Activated CD8-positive, alpha-beta memory T cell treated with anti-CD3 and anti-CD28 coated beads for 24 hours (primary cell): Measurements from ENCODE around the gene CHST8.

Experiments used
- DNase-seq: peaks from one replicate; pipeline ENCODE4 v3.0.0-alpha.2; 2020

The CHST8 gene

GRCh38 chr19:33799476-33799875 is 177.7 kb downstream of the CHST8 start:
- no peak for DNase-seq

- DNase-seq = no peak
Measured at GRCh38 chr19:33800012-33800680, 178.4 kb downstream of the CHST8 start.

GRCh38 chr19:33801411-33801810 is 179.7 kb downstream of the CHST8 start:
- no peak for DNase-seq

DNA sequence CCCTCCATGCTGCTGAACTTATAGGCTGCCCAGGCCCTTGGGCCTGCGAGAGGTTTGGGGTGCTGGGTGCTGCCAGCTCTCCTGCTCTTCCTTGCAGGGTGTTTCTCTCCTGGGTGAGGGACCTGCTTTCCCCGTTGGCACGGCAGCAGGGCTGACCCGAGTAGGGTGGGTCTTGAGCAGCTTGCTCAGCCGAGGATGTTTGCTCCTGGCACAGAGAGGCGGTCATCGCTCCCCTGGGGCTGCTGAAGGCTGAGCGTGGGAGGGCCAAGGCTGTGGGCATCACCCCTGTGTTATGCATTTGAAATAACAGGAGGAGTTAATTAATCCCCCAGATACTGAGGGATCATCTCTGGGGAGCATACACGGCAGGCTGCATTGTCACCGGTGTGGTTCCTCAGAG is 180.2 kb downstream of the CHST8 start:
- DNase-seq = no peak

- DNase-seq = no peak
Measured at GRCh38 chr19:33802801-33803200, 181.0 kb downstream of the CHST8 start.

- no peak for DNase-seq
Measured at GRCh38 chr19:33803383-33803782, 181.6 kb downstream of the CHST8 start.

DNA sequence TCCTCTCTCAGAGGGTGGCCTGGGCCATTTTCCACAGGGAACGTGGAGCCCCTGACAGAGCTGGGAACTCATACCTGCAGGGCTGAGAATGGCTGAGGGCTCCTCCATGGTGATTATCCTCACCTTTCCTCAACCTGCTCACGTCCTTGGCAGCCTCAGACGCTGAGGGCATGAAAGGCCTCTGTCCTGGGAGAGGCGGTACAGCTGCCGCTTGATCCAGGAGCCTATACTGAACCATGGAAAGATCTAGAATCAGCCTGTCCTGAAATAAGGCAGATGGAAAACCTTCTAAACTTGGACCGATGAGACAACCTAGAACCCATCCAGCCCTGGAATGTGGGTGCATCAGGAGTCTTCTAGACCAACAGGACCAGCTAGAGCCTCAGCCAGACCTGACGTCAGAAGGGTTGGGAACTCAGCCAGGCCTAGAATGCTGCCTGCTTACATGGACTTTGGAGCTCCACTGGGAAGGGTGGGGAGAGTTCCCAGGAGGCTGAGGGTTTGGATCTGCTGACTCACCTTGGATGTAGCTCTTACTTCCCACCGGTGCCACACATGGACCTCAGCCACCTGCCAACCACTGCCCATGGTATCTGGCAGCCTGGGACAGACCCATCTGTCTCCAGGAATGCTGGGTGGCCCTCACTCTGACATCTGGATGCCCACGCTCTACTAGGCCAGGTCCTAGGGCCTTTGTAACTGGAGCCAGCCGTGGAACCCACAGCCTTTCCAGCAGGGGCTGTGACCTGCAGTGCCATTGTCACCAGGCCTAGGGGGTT is 182.5 kb downstream of the CHST8 start:
- no peak for DNase-seq

GRCh38 chr19:33805313-33805712 is 183.6 kb downstream of the CHST8 start:
- no peak for DNase-seq

- no peak for DNase-seq
Measured at GRCh38 chr19:33805840-33806433, 184.2 kb downstream of the CHST8 start.

DNA sequence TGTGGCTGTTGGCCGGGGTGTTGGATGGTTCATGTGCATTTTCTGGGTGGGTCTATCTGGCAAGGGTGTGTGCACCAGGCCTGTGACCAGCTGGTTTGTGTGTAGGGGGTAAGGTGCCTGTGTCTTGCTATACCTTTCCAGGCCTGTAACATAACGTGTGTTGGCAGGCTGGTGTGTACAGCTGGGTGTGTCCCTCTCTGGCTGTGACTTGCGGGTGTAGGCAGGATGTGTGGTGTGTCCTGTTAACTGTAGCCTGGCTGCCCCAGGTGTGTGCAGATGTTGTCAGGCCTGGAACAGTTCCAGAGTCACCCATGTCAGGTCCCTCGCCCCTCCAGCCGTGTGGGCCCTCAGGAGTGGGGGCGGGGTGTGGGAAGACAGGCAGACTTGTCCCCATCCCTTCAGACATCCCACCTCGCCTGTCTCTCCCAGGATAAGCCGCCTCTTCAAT is 184.7 kb downstream of the CHST8 start:
- no peak for DNase-seq

DNA sequence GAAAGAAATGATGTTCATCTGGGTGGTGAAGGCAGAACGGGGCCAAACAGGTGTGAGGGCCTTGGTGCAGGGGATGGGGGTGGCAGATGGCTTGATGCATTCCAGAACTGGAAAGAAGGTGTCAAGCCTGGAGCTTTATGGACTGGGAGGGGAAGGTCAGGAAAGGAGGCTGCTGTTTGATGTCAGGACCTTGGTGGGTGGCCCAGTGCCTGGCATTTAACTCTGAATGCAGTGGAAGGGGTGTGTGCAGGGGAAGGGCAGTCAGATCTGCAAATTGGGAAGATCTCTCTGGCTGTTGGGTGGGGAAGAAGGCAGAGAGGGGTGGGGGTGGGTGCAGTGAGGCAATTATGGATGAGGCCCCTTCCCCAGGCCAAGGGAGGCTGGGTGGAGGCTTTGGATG is 186.6 kb downstream of the CHST8 start:
- DNase-seq = no peak

DNA sequence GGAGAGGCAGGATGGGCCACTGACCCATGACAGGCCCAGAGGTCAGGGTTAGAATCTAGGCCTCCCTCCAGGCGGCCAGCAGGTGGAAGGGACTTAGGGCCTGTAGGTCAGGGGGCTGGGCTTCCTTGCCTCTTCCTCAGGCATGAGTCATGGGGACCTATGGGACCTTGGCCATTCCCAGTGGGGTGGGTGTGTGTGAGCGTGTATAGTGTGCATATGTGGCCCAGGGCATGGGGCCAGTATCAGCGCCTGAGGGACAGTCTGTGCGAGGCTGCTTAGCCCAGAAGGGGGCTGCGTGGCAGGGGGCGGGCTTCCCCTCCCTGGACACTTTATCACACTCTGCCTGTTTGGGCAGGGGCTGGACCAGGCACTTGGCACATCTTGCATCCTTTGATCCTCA is 188.2 kb downstream of the CHST8 start:
- DNase-seq = no peak

GRCh38 chr19:33810821-33811220 is 189.1 kb downstream of the CHST8 start:
- DNase-seq = no peak

GRCh38 chr19:33811246-33811645 is 189.5 kb downstream of the CHST8 start:
- no peak for DNase-seq

DNA sequence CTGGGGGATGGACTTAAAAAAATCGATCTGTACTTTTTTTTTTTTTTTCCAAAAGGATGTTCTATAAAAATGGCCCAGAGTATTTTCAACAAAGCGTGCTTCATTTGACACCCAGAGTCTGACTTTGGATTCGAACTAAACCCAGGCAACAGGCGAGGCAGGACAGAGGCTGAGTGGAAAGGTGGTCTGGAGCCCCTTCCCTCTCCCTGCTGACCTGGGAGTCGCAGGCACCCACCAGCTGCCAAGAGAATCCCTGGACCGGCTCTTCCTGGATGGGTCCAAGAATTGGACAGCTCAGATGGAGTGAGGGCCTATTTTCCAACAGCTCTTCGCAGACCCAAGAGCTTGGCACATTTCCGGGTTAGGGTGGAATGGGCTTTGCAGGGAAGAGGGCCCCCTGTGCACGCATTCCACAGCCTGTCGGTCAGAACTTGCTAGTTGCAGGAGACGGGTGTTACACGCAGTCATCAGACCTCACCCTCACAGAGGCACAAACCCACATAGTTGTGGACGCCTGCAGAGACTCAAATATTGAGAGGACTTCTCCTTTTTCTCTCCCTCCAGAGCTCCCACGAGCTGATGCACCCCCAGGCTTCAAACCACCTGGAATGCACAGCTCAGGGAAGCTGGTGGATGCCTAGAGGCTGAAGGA is 190.1 kb downstream of the CHST8 start:
- DNase-seq = no peak

DNA sequence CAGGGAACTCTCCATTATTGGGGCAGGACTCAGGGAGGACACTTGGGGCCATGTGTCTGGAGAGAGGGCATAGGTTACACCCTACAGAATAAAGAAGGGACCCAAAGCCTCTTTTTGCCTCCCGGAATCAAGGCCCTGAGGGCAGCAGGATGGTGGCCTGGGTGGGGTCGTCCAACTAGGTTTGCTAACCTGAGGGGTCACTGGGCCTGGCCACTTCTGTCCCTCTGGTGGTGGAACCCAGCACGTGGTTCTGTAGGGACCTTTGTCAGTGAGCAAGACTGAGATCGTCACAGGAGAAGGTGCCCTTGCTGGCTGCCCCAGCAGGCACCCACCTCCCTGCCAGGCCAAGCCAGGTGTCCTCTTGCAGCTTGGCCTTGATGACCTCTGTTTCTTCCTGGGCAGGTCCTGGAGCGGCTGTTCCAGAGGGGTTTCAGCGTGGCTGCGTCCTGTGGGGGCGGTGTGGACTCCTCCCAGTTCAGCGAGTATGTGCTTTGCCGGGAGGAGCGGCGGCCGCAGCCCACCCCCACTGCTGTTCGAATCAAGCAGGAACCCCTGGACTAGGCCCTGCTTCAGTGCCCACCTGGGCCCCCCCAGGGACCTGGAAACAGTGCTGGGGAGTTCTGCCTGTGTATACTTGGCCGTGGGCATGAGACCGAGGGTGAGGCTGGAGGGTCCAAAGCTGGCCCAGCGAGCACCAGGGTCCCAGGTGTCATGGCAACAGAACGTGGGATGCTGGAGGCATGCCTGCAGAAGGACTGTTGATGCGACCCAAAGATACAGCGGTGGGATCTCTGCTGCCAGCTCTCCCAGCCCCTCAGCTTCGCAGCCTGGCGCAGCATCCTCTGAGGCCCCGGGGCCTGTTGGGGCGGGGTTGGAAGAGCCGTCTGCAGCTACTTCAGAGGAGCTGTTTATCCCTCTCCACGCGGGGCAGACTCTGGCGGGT is 190.9 kb downstream of the CHST8 start:
- no peak for DNase-seq

- no peak for DNase-seq
Measured at GRCh38 chr19:33813391-33814101, 191.8 kb downstream of the CHST8 start.

- DNase-seq = no peak
Measured at GRCh38 chr19:33814181-33815165, 192.7 kb downstream of the CHST8 start.

DNA sequence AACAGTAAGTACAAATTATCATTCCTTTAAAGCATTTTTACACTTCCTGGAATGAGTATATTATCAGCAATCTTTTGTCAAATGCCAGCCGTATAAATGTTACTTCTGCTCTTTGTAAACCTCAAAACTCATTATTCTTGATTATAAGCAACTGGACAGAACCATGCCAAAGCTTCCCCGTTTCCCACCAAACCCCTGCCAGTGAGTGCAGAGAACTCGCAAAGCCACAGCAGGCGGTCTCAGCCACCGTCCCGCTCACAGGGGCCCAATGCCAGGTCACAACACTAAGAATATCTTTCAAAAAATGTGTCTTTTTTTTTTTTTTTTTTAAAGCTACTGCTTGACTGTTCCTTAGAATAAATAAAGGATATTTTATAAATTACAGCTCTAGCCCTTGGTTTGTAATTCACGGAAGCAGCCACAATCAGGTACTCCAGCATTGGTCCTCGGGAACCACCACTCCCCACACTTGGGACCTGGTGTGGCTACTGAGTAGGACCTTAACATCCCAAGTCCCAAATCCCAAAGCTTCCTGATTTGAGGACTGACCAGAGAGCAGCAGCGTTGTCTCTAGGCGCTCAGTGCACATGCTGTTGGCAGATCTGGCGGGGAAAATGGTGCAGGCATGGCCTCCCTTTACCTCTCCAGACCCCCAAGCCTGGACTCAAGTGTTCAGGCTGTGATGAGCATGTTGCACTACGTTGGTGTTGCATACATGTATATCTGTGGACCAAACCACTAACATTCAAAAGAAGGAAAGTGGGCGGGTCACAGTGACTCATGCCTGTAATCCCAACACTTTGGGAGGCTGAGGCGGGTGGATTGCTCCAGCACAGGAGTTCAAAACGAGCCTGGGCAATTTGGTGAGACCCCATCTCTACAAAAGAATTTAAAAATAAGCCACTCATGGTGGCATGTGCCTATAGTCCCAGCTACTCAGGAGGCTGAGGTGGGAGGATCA is 193.9 kb downstream of the CHST8 start:
- no peak for DNase-seq
